HEK293 (cell line): ENCODE data around the gene SYNE3.

ENCODE experiments used
- CTCF ChIA-PET: fragments of 350-600 bp; formaldehyde crosslinking; extraction: SDS; loops from one replicate; lab custom pipeline; 2021; ENCODE audit warnings: antibody characterized with exemption; lab: Yijun Ruan, JAX
- POLR2A ChIA-PET: fragments of 300-600 bp; formaldehyde crosslinking; extraction: SDS; loops from one replicate; lab custom pipeline; 2020; ENCODE audit warnings: antibody characterized with exemption, inconsistent platforms; lab: Yijun Ruan, JAX
- H3K27ac ChIP-seq: fragments of 200-500 bp; sonication (Bioruptor generic); 2 replicates; pipeline ENCODE4 v1.5.1; 2014; ENCODE audit warnings: low read depth, low read length, control low read depth, inconsistent platforms; ENCODE audit errors: extremely low read depth
- H3K36me3 ChIP-seq, 2 experiments: fragments of 200-500 bp in 1 of 2; sonication (Bioruptor generic) in 1 of 2; 1 replicate in 1 of 2; 2 replicates in 1 of 2; pipeline ENCODE4 v1.5.1; 2014 to 2017; ENCODE audit warnings: inconsistent platforms in 2 of 2, low read length in 2 of 2; ENCODE audit not compliant: control insufficient read depth in 2 of 2, insufficient read depth in 1 of 2
- H3K4me1 ChIP-seq: fragments of 200-500 bp; sonication (Bioruptor generic); 2 replicates; pipeline ENCODE4 v1.5.1; 2014; ENCODE audit warnings: mild to moderate bottlenecking, low read length, inconsistent platforms; ENCODE audit not compliant: control insufficient read depth, insufficient read depth
- H3K4me3 ChIP-seq: 2 replicates; pipeline ENCODE4 v1.5.1; 2011; ENCODE audit warnings: low read depth, mild to moderate bottlenecking, control low read depth, low read length, moderate library complexity
- H3K9me3 ChIP-seq: fragments of 200-500 bp; sonication (Bioruptor generic); 2 replicates; pipeline ENCODE4 v1.5.1; 2014; ENCODE audit warnings: low read depth, low read length, inconsistent platforms; ENCODE audit not compliant: control insufficient read depth, insufficient read depth
- GLI2 ChIP-seq: fragments of 450-650 bp; formaldehyde crosslinking; IDR thresholded peaks from 2 replicates; pipeline ENCODE4; 2017; ENCODE audit warnings: missing biosample characterization, missing genetic modification characterization, low read depth, borderline replicate concordance
- KLF16 ChIP-seq: fragments of 450-650 bp; formaldehyde crosslinking; IDR thresholded peaks from 2 replicates; pipeline ENCODE4 v1.5.1; 2017; ENCODE audit warnings: missing biosample characterization, missing genetic modification characterization
- MZF1 ChIP-seq: fragments of 450-650 bp; formaldehyde crosslinking; IDR thresholded peaks from 2 replicates; pipeline ENCODE4 v1.5.1; 2017; ENCODE audit warnings: missing biosample characterization, missing genetic modification characterization, borderline replicate concordance
- REPIN1 ChIP-seq: fragments of 450-650 bp; formaldehyde crosslinking; IDR thresholded peaks from 2 replicates; pipeline ENCODE4 v1.5.1; 2017; ENCODE audit warnings: missing biosample characterization, missing genetic modification characterization, low read depth
- SP7 ChIP-seq: fragments of 450-650 bp; formaldehyde crosslinking; IDR thresholded peaks from 2 replicates; pipeline ENCODE4 v1.5.1; 2016; ENCODE audit warnings: missing biosample characterization, missing genetic modification characterization
- TRIM28 ChIP-seq: IDR thresholded peaks from 2 replicates; pipeline ENCODE4 v1.6.1; 2011; ENCODE audit warnings: low read length, control low read depth, borderline replicate concordance
- WT1 ChIP-seq: fragments of 450-650 bp; formaldehyde crosslinking; IDR thresholded peaks from 2 replicates; pipeline ENCODE4 v1.5.1; 2016; ENCODE audit warnings: missing biosample characterization, missing genetic modification characterization
- ZBTB7A ChIP-seq: fragments of 450-650 bp; formaldehyde crosslinking; IDR thresholded peaks from 2 replicates; pipeline ENCODE4 v1.5.1; 2016; ENCODE audit warnings: low read depth, missing biosample characterization, missing genetic modification characterization
- ZNF112 ChIP-seq: fragments of 450-650 bp; formaldehyde crosslinking; IDR thresholded peaks from 2 replicates; pipeline ENCODE4 v1.5.0; 2017; ENCODE audit warnings: missing biosample characterization, missing genetic modification characterization
- ZNF132 ChIP-seq: fragments of 450-650 bp; formaldehyde crosslinking; IDR thresholded peaks from 2 replicates; pipeline ENCODE4 v1.5.1; 2017; ENCODE audit warnings: missing biosample characterization, missing genetic modification characterization, borderline replicate concordance
- ZNF214 ChIP-seq: fragments of 450-650 bp; formaldehyde crosslinking; IDR thresholded peaks from 2 replicates; pipeline ENCODE4 v1.5.1; 2017; ENCODE audit warnings: missing biosample characterization, mild to moderate bottlenecking, missing genetic modification characterization, borderline replicate concordance
- ZNF248 ChIP-seq: fragments of 450-650 bp; formaldehyde crosslinking; IDR thresholded peaks from 2 replicates; pipeline ENCODE4 v1.5.1; 2017; ENCODE audit warnings: missing biosample characterization, missing genetic modification characterization
- ZNF311 ChIP-seq: fragments of 450-650 bp; formaldehyde crosslinking; IDR thresholded peaks from 2 replicates; pipeline ENCODE4 v1.5.1; 2017; ENCODE audit warnings: missing biosample characterization, missing genetic modification characterization, borderline replicate concordance
- ZNF423 ChIP-seq: fragments of 450-650 bp; formaldehyde crosslinking; IDR thresholded peaks from 2 replicates; pipeline ENCODE4 v1.5.1; 2016; ENCODE audit warnings: missing biosample characterization, missing genetic modification characterization
- ZNF544 ChIP-seq: fragments of 450-650 bp; formaldehyde crosslinking; IDR thresholded peaks from 2 replicates; pipeline ENCODE4 v1.5.0; 2017; ENCODE audit warnings: missing biosample characterization, missing genetic modification characterization
- ZNF571 ChIP-seq: fragments of 450-650 bp; formaldehyde crosslinking; IDR thresholded peaks from 2 replicates; pipeline ENCODE4 v1.5.0; 2017; ENCODE audit warnings: missing biosample characterization, missing genetic modification characterization
- ZNF596 ChIP-seq: fragments of 450-650 bp; IDR thresholded peaks from 2 replicates; pipeline ENCODE4 v1.5.0; 2018; ENCODE audit warnings: missing biosample characterization, mild to moderate bottlenecking, missing genetic modification characterization, moderate library complexity
- ZNF621 ChIP-seq: fragments of 450-650 bp; formaldehyde crosslinking; IDR thresholded peaks from 2 replicates; pipeline ENCODE4 v1.5.1; 2017; ENCODE audit warnings: missing biosample characterization, missing genetic modification characterization
- ZNF707 ChIP-seq: fragments of 450-650 bp; formaldehyde crosslinking; IDR thresholded peaks from 2 replicates; pipeline ENCODE4 v1.5.1; 2016; ENCODE audit warnings: missing biosample characterization, missing genetic modification characterization
- ZNF776 ChIP-seq: fragments of 450-650 bp; formaldehyde crosslinking; IDR thresholded peaks from 2 replicates; pipeline ENCODE4 v1.5.0; 2017; ENCODE audit warnings: missing biosample characterization, missing genetic modification characterization, borderline replicate concordance
- ZNF791 ChIP-seq: fragments of 450-650 bp; formaldehyde crosslinking; IDR thresholded peaks from 2 replicates; pipeline ENCODE4 v1.5.1; 2016; ENCODE audit warnings: missing biosample characterization, missing genetic modification characterization
- ZNF792 ChIP-seq: fragments of 450-650 bp; formaldehyde crosslinking; IDR thresholded peaks from 2 replicates; pipeline ENCODE4 v1.5.1; 2016; ENCODE audit warnings: missing biosample characterization, missing genetic modification characterization
- ZXDB ChIP-seq: fragments of 450-650 bp; formaldehyde crosslinking; IDR thresholded peaks from 2 replicates; pipeline ENCODE4 v1.5.1; 2016; ENCODE audit warnings: missing biosample characterization, missing genetic modification characterization
- TF ChIP-seq, protein P1 (sequence below): fragments of 450-650 bp; formaldehyde crosslinking; IDR thresholded peaks from 2 replicates; pipeline ENCODE4 v1.5.1; 2017; ENCODE audit warnings: missing biosample characterization, missing genetic modification characterization
- TF ChIP-seq, protein P2 (sequence below): fragments of 450-650 bp; formaldehyde crosslinking; IDR thresholded peaks from 2 replicates; pipeline ENCODE4 v1.5.1; 2017; ENCODE audit warnings: missing biosample characterization, missing genetic modification characterization
- TF ChIP-seq, protein P3 (sequence below): fragments of 450-650 bp; formaldehyde crosslinking; IDR thresholded peaks from 2 replicates; pipeline ENCODE4 v1.5.1; 2017; ENCODE audit warnings: missing biosample characterization, missing genetic modification characterization
- TF ChIP-seq, protein P4 (sequence below): fragments of 450-650 bp; formaldehyde crosslinking; conservative IDR thresholded peaks from 2 replicates; pipeline ENCODE4 v1.5.1; 2016; ENCODE audit warnings: low read depth, missing biosample characterization, missing genetic modification characterization

The SYNE3 gene

DNA sequence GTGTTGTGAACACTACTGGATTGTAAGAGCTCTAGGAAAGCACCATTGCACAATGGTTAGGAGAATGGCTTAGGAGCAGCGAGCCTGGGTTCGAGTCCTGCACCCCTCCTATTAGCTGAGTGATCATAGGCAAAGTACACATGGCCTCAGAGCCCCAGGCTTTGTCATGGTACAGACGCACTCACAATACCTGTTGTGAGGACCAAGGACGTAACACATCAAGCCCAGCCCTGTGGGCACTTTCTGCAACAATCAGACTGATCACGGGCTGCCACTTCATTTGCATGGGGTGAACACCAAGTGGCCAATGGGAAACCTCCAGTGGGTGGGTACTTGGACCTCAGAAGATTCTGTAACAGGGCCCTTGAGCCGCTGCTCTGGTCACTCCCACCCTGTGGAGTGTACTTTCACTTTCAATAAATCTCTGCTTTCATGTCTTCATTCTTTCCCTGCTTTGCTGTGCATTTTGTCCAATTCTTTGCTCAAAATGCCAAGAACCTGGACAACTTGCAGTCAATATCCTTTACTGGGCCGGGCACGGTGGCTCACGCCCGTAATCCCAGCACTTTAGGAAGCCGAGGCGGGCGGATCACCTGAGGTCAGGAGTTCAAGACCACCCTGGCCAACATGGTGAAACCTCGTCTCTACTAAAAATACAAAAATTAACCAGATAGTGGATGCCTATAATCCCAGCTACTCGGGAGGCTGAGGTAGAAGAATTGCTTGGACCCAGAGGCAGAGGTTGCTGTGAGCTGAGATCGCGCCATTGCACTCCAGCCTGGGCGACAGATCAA, 46.6 kb upstream of the SYNE3 start:
- TF ChIP-seq SP7 (tag by site-specific recombination) (no peak), ZNF214 (tag by site-specific recombination) (no peak), ZXDB (tag by site-specific recombination) (no peak), MZF1 (tag by site-specific recombination) (no peak), ZNF132 (tag by site-specific recombination) (no peak), ZNF248 (tag by site-specific recombination) (no peak)
- Histone ChIP-seq H3K4me1 (no peaks in the 10 kb centered on the region), H3K9me3 (no peaks in the 10 kb centered on the region), H3K4me3 (no peak overlapping the region), H3K27ac (no peak overlapping the region), H3K36me3 (no peaks in the 10 kb centered on the region)
- CTCF ChIA-PET, result interaction anchor here (0.6 to 6.9 kb wide), 9 partner anchors 26 to 535 kb away, joined by 3 to 117 read pairs (median 5); no protein-coding TSS in a partner anchor
- POLR2A ChIA-PET, result no interaction called here

GRCh38 chr14:95561001-95561412, 44.6 kb upstream of the SYNE3 start:
- Histone ChIP-seq H3K27ac (no peak overlapping the region), H3K9me3 (no peaks in the 10 kb centered on the region), H3K4me1 (no peaks in the 10 kb centered on the region), H3K4me3 (no peak overlapping the region), H3K36me3 (no peaks in the 10 kb centered on the region)
- CTCF ChIA-PET, result interaction anchor here (0.6 to 6.9 kb wide), 19 partner anchors 15 to 538 kb away, joined by 3 to 117 read pairs (median 6); no protein-coding TSS in a partner anchor
- POLR2A ChIA-PET, result no interaction called here
- no peak for TF ChIP-seq ZNF707 (tag by site-specific recombination)
- TF ChIP-seq ZXDB (tag by site-specific recombination), result no peak
- no peak for TF ChIP-seq ZNF311 (tag by site-specific recombination)
- no peak for TF ChIP-seq WT1 (tag by site-specific recombination)
- TF ChIP-seq, protein P1, sequence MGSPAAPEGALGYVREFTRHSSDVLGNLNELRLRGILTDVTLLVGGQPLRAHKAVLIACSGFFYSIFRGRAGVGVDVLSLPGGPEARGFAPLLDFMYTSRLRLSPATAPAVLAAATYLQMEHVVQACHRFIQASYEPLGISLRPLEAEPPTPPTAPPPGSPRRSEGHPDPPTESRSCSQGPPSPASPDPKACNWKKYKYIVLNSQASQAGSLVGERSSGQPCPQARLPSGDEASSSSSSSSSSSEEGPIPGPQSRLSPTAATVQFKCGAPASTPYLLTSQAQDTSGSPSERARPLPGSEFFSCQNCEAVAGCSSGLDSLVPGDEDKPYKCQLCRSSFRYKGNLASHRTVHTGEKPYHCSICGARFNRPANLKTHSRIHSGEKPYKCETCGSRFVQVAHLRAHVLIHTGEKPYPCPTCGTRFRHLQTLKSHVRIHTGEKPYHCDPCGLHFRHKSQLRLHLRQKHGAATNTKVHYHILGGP, result no peak
- no peak for TF ChIP-seq ZNF423 (tag by site-specific recombination)
- TF ChIP-seq MZF1 (tag by site-specific recombination), result no peak
- TF ChIP-seq KLF16, result no peak
- TF ChIP-seq ZNF571 (tag by site-specific recombination), result no peak
- no peak for TF ChIP-seq ZNF112 (tag by site-specific recombination)
- TF ChIP-seq, protein P2, sequence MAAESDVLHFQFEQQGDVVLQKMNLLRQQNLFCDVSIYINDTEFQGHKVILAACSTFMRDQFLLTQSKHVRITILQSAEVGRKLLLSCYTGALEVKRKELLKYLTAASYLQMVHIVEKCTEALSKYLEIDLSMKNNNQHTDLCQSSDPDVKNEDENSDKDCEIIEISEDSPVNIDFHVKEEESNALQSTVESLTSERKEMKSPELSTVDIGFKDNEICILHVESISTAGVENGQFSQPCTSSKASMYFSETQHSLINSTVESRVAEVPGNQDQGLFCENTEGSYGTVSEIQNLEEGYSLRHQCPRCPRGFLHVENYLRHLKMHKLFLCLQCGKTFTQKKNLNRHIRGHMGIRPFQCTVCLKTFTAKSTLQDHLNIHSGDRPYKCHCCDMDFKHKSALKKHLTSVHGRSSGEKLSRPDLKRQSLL (tag by site-specific recombination), result no peak
- TF ChIP-seq REPIN1 (tag by site-specific recombination), result no peak
- TF ChIP-seq, protein P3, sequence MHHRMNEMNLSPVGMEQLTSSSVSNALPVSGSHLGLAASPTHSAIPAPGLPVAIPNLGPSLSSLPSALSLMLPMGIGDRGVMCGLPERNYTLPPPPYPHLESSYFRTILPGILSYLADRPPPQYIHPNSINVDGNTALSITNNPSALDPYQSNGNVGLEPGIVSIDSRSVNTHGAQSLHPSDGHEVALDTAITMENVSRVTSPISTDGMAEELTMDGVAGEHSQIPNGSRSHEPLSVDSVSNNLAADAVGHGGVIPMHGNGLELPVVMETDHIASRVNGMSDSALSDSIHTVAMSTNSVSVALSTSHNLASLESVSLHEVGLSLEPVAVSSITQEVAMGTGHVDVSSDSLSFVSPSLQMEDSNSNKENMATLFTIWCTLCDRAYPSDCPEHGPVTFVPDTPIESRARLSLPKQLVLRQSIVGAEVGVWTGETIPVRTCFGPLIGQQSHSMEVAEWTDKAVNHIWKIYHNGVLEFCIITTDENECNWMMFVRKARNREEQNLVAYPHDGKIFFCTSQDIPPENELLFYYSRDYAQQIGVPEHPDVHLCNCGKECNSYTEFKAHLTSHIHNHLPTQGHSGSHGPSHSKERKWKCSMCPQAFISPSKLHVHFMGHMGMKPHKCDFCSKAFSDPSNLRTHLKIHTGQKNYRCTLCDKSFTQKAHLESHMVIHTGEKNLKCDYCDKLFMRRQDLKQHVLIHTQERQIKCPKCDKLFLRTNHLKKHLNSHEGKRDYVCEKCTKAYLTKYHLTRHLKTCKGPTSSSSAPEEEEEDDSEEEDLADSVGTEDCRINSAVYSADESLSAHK (tag by site-specific recombination), result no peak
- TF ChIP-seq, protein P4, sequence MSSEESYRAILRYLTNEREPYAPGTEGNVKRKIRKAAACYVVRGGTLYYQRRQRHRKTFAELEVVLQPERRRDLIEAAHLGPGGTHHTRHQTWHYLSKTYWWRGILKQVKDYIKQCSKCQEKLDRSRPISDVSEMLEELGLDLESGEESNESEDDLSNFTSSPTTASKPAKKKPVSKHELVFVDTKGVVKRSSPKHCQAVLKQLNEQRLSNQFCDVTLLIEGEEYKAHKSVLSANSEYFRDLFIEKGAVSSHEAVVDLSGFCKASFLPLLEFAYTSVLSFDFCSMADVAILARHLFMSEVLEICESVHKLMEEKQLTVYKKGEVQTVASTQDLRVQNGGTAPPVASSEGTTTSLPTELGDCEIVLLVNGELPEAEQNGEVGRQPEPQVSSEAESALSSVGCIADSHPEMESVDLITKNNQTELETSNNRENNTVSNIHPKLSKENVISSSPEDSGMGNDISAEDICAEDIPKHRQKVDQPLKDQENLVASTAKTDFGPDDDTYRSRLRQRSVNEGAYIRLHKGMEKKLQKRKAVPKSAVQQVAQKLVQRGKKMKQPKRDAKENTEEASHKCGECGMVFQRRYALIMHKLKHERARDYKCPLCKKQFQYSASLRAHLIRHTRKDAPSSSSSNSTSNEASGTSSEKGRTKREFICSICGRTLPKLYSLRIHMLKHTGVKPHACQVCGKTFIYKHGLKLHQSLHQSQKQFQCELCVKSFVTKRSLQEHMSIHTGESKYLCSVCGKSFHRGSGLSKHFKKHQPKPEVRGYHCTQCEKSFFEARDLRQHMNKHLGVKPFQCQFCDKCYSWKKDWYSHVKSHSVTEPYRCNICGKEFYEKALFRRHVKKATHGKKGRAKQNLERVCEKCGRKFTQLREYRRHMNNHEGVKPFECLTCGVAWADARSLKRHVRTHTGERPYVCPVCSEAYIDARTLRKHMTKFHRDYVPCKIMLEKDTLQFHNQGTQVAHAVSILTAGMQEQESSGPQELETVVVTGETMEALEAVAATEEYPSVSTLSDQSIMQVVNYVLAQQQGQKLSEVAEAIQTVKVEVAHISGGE (tag by site-specific recombination), result no peak
- TF ChIP-seq TRIM28, result no peak
- TF ChIP-seq ZNF544 (tag by site-specific recombination), result no peak
- TF ChIP-seq GLI2, result no peak
- no peak for TF ChIP-seq ZNF621
- TF ChIP-seq ZNF791 (tag by site-specific recombination), result no peak
- no peak for TF ChIP-seq ZNF776
- no peak for TF ChIP-seq ZNF248 (tag by site-specific recombination)
- TF ChIP-seq ZNF792 (tag by site-specific recombination), result no peak
- no peak for TF ChIP-seq ZBTB7A
- TF ChIP-seq ZNF596 (tag by site-specific recombination), result no peak
